H1 (cell line): ENCODE results near the gene INPP5A. TPM values are rescaled to one million over a fixed set of nuclear protein-coding genes. Genes with fewer than 3 reads are reported as not detected.

Experiments
- CHD2 ChIP-seq: IDR thresholded peaks from 2 replicates; pipeline ENCODE4 v1.6.1; 2012; ENCODE audit warnings: low read length, improper control_type of control experiment
- EGR1 ChIP-seq: IDR thresholded peaks from 2 replicates; pipeline ENCODE4 v1.6.1; 2011; ENCODE audit warnings: low read depth, low read length, borderline replicate concordance
- EZH2 ChIP-seq: fragments of 200-600 bp; sonication (generic); IDR thresholded peaks from 2 replicates; pipeline ENCODE4 v1.7.1; 2012; ENCODE audit warnings: low read depth, mild to moderate bottlenecking, moderate library complexity, low read length, inconsistent platforms; ENCODE audit not compliant: severe bottlenecking
- NRF1 ChIP-seq: IDR thresholded peaks from 2 replicates; pipeline ENCODE4 v1.6.1; 2011; ENCODE audit warnings: mild to moderate bottlenecking, low read depth, low read length, improper control_type of control experiment
- POLR2A ChIP-seq, 2 experiments: IDR thresholded peaks; 1 replicate in 1 of 2; 2 replicates in 1 of 2; pipeline ENCODE4 v1.6.1; 2011; ENCODE audit warnings: low read depth in 2 of 2, low read length in 2 of 2, mild to moderate bottlenecking in 2 of 2; ENCODE audit errors: control extremely low read depth in 1 of 2
- SP4 ChIP-seq: IDR thresholded peaks from 2 replicates; pipeline ENCODE4 v1.6.1; 2012; ENCODE audit warnings: low read length, inconsistent platforms
- TAF7 ChIP-seq: optimal IDR thresholded peaks from 2 replicates; pipeline ENCODE3; 2011; ENCODE audit warnings: low read depth, mild to moderate bottlenecking, inconsistent platforms, low read length, moderate library complexity, borderline replicate concordance
- ZNF274 ChIP-seq: IDR thresholded peaks from 2 replicates; pipeline ENCODE4 v1.7.0; 2012; ENCODE audit warnings: low read length, borderline replicate concordance; ENCODE audit errors: extremely low read depth
- polyA plus RNA-seq, 7 experiments: library from polyadenylated mRNA; depleted of rRNA in 3 of 7; stranded (reverse) in 5 of 7; unstranded in 2 of 7; fragments of >200 nt in 5 of 7; fragments of 200-250 nt in 2 of 7; gene quantifications; 1 replicate in 5 of 7; 2 replicates in 1 of 7; 4 replicates in 1 of 7; pipeline versions ENCODE4 v1.2.1 to v1.2.3, GENCODE V29; 2011 to 2013; ENCODE audit warnings: missing spikeins in 2 of 7, mixed read lengths in 2 of 7
- total RNA-seq: library from RNA; stranded (reverse); fragmentation: NEBNext Ultra II Directional; extraction: Animal tissue kit (Norgen Biotek cat#: 25700); gene quantifications from 2 replicates; pipeline ENCODE4 v1.2.1, GENCODE V29; 2021

Gene INPP5A
- total and polyA plus RNA-seq, 2 of the 8 experiments (the other 6 are each of a cell fraction or from before 2014, with no cell fraction given), result 19.7 to 27.5 TPM

DNA sequence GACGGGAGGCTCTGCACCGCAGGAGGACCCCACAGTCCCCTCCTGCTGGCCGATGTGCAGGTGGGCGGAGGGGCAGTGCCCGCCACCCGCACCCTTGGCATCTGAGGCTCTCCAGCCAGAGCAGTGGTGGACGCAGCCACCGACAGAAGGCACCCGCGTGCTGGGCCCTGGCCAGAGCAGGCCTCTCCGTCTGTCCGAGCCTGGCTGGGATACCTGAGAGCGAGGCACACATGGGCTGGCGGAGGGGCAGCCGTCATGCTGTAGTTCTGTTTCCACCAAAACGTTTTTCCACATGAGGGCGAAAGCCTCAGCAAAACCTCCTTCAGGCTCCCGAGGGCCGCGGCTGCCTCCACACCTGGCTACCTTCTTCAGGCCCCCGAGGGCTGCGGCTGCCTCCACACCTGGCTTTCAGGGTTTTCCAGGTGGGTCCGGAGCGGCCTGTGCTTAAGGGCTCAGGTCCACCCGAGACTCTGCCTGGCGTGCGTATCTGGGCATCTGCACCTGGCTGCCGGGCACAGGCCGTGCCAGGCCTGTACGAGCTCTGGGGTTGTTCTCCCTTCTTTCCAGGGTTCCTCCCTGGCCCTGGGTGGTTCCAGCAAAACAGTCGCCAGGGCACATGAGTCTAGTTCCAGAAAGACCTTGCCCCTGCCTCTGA, 115.5 kb downstream of the INPP5A start (continued):
- TF ChIP-seq EZH2, result no peak
- TF ChIP-seq POLR2A (IDR thresholded peaks at IDR 0.05; ENCODE audit: control extremely low read depth in 1 of 2, low read depth in 2 of 2, low read length in 2 of 2), result no peak
- TF ChIP-seq NRF1, result no peak
- no peak for TF ChIP-seq ZNF274
- no peak for TF ChIP-seq EGR1
- no peak for TF ChIP-seq SP4
- TF ChIP-seq TAF7, result no peak
- no peak for TF ChIP-seq CHD2
